Mesothelial cell of epicardium (in vitro differentiated cells): ENCODE results near the gene HSPA1B. TPM values are rescaled to one million over a fixed set of nuclear protein-coding genes. Genes with fewer than 3 reads are reported as not detected.

ENCODE experiments used
- DNase-seq, 2 experiments: peaks; one replicate each; pipeline ENCODE4 v3.0.0; 2021; ENCODE audit warnings: low spot score in 2 of 2; ENCODE audit not compliant: unreplicated experiment in 2 of 2
- H3K27ac Mint-ChIP-seq: 2 replicates; pipeline ENCODE4 v1.8.0; 2021; ENCODE audit warnings: mixed read lengths
- H3K27me3 Mint-ChIP-seq: 2 replicates; pipeline ENCODE4 v1.8.0; 2021; ENCODE audit warnings: low read depth, mixed read lengths
- H3K36me3 Mint-ChIP-seq: 2 replicates; pipeline ENCODE4 v1.8.0; 2021; ENCODE audit warnings: mixed read lengths
- H3K4me1 Mint-ChIP-seq: 2 replicates; pipeline ENCODE4 v1.8.0; 2021; ENCODE audit warnings: mixed read lengths
- H3K4me3 Mint-ChIP-seq: 2 replicates; pipeline ENCODE4 v1.8.0; 2021; ENCODE audit warnings: mild to moderate bottlenecking, moderate library complexity, mixed read lengths
- H3K9me3 Mint-ChIP-seq: 2 replicates; pipeline ENCODE4 v1.8.0; 2021; ENCODE audit warnings: mixed read lengths
- total RNA-seq: library from RNA; stranded (reverse); gene quantifications from 3 replicates; pipeline ENCODE4 v1.2.1, GENCODE V29; 2021
- TF ChIP-seq, protein P1 (sequence below): fragments of 200-600 bp; sonication (generic); IDR thresholded peaks from one replicate; pipeline ENCODE4 v1.5.0; 2021; ENCODE audit warnings: antibody characterized with exemption; ENCODE audit not compliant: unreplicated experiment

Gene HSPA1B
- total RNA-seq: 105 to 109 TPM (median 108 TPM) in 3 replicates

DNA sequence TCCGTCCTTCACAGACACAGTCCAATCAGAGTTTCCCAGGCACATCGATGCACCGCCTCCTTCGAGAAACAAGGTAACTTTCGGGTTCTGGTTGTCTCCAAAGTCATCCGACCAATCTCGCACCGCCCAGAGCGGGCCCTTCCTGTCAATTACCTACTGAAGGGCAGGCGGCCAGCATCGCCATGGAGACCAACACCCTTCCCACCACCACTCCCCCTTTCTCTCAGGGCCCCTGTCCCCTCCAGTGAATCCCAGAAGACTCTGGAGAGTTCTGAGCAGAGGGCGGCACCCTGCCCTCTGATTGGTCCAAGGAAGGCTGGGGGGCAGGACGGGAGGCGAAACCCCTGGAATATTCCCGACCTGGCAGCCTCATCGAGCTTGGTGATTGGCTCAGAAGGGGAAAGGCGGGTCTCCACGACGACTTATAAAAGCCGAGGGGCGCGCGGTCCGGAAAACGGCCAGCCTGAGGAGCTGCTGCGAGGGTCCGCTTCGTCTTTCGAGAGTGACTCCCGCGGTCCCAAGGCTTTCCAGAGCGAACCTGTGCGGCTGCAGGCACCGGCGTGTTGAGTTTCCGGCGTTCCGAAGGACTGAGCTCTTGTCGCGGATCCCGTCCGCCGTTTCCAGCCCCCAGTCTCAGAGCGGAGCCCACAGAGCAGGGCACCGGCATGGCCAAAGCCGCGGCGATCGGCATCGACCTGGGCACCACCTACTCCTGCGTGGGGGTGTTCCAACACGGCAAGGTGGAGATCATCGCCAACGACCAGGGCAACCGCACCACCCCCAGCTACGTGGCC is at the start of gene HSPA1B:
TSS of gene HSPA1B (plus strand) at position 453 of the 794 bp plus-strand sequence. CDS start at position 666, 213 bp downstream.
- TF ChIP-seq, protein P1, sequence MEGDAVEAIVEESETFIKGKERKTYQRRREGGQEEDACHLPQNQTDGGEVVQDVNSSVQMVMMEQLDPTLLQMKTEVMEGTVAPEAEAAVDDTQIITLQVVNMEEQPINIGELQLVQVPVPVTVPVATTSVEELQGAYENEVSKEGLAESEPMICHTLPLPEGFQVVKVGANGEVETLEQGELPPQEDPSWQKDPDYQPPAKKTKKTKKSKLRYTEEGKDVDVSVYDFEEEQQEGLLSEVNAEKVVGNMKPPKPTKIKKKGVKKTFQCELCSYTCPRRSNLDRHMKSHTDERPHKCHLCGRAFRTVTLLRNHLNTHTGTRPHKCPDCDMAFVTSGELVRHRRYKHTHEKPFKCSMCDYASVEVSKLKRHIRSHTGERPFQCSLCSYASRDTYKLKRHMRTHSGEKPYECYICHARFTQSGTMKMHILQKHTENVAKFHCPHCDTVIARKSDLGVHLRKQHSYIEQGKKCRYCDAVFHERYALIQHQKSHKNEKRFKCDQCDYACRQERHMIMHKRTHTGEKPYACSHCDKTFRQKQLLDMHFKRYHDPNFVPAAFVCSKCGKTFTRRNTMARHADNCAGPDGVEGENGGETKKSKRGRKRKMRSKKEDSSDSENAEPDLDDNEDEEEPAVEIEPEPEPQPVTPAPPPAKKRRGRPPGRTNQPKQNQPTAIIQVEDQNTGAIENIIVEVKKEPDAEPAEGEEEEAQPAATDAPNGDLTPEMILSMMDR: no peak
- Mint-ChIP-seq H3K9me3 (no peaks in the 10 kb centered on the region), H3K36me3 (no peaks in the 10 kb centered on the region), H3K4me3 (peak within 1 kb of the TSS; percentile 87), H3K27me3 (no peaks in the 10 kb centered on the region), H3K4me1 (peaks cover 54% of the 10 kb centered on the region), H3K27ac (peak within 1 kb of the TSS; percentile 97)
- DNase-seq: peak; percentile 94 to 98

DNA sequence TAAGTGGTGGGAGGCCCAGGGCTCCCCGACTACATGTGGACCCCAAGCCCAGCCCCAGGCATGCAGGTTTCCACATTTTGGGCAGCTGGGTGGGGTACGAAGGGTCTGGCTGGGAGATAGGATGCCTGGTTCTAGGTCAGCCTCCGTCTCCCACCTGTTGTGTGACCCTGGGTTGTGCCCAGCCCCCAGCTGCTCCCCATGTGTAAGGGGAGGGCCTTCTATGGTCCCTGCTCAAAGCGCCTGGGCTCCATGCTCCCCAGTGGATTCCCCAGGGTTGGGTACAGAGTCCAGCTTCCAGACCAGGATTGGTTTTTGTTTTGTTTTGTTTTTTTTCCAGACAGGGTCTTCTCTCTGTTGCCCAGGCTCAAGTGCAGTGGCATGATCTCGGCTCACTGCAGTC is 49.3 kb upstream of the HSPA1B start:
- TF ChIP-seq, protein P1: no peak
- H3K36me3 Mint-ChIP-seq: peaks cover 12% of the 10 kb centered on the region
- H3K4me3 Mint-ChIP-seq: no peak overlapping the region
- H3K9me3 Mint-ChIP-seq: no peaks in the 10 kb centered on the region
- H3K27ac Mint-ChIP-seq: peak overlapping the region; percentile 53
- peaks cover 12% of the 10 kb centered on the region for H3K4me1 Mint-ChIP-seq
- no peak for DNase-seq
- H3K27me3 Mint-ChIP-seq: no peaks in the 10 kb centered on the region

DNA sequence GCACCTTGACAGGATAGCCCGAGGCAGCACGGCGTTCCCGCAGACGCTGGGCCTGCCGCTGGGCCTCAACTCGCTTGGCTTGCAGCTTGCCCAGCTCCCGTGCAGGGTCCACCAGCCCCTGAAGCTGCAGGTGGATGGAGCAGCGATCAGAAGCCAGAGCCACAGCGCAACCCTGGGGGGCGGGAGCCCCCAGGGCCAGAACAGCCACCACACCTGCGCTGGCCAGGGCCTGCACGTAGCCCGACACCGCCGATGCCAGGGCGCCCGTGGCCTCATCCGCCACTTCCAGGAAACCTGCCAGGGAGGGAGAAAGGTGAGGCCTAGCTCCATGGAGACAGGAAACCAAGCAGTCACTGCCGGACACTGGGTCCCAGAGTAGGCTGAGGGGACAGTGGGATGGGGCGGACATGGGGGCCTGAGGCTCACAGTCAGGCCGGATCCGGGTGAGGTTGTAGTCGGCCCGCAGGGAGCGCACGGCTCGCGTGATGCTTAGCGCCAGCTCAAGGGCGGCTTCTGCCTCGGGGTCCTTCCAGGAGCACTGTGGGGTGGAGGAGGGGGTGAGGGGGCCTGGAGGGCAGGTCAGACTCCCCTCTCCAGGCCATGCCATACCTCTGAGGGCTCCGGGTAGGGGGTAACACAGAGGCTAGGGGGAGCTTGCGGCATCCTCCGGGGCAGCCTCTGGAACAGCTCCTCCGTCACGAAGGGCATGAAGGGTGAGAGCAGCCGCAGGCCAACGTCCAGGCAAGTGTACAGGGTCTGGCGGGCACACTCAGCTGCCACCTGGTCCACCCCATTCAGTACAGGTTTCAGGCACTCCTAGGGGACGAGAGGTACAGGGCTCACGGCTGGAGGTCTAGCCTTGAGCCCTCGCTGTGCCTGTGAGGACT is 48.3 kb upstream of the HSPA1B start:
- H3K27ac Mint-ChIP-seq: no peak overlapping the region
- peaks cover 12% of the 10 kb centered on the region for H3K4me1 Mint-ChIP-seq
- H3K9me3 Mint-ChIP-seq: no peaks in the 10 kb centered on the region
- H3K4me3 Mint-ChIP-seq: no peak overlapping the region
- H3K36me3 Mint-ChIP-seq: peaks cover 16% of the 10 kb centered on the region
- TF ChIP-seq, protein P1: no peak
- no peak for DNase-seq
- H3K27me3 Mint-ChIP-seq: no peaks in the 10 kb centered on the region

DNA sequence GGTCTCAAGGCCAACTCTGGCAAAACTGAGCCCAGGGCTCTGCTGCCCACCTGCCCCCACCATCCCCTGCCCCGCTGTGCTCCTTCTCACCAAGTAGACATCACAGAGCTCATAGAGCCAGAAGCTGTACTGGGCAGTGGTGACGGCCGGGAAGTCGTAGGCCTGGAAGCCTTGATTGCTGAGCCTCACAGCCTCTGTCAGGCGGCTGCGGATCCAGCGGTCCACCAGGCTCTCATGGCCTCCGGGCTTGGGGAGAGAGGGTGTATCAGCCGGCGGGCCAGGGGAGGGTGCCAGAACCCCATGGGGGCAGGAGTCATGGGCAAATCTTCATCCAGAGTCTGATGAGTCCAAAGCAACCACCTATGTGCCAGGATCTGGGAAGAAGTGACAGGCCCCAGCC is 47.6 kb upstream of the HSPA1B start:
- H3K27me3 Mint-ChIP-seq: no peaks in the 10 kb centered on the region

DNA sequence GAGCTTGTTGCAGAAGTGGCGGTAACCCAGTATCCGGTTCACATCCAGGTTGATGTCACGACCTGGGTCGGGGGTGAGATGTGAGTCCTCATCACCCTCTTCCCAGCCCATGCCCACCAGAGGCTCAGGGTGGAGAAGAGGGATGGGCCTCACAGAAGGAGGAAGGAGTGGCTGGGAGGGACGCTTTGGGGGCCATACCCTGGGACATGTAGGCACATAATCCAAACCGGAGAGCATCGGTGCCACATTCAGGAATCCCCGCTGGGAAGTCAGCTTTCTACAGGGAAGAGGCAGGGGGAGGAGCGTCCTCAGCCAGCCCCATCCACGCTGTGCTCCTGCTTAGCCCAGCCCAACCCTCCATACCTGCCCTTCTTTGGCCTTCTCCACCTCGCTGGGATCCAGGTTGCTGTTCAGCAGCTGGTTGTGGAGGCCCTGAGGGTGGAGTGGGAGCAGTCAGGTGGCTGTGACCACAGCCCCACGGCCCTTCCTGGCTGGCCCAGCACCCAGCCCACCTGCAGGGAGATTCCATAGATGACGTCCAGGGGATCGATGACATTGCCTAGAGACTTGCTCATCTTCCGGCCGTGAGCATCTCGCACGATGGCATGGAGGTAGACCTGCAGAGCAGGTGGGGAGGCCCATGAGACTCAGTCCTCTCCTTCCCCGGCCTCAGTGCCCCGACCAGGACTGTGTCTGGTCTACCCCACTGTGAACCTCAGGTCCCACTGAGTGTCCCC is 46.9 kb upstream of the HSPA1B start:
- TF ChIP-seq, protein P1: no peak
- Mint-ChIP-seq H3K36me3 (peaks cover 22% of the 10 kb centered on the region), H3K9me3 (no peaks in the 10 kb centered on the region), H3K27ac (no peak overlapping the region), H3K4me3 (no peak overlapping the region), H3K27me3 (no peaks in the 10 kb centered on the region), H3K4me1 (peaks cover 10% of the 10 kb centered on the region)
- no peak for DNase-seq

More for the DNA sequence above, 47.6 kb upstream of the HSPA1B start:
- H3K4me1 Mint-ChIP-seq: peaks cover 12% of the 10 kb centered on the region
- DNase-seq: no peak
- peaks cover 22% of the 10 kb centered on the region for H3K36me3 Mint-ChIP-seq
- H3K9me3 Mint-ChIP-seq: no peaks in the 10 kb centered on the region
- H3K27ac Mint-ChIP-seq: no peak overlapping the region
- TF ChIP-seq, protein P1: no peak
- no peak overlapping the region for H3K4me3 Mint-ChIP-seq
